GM19328 (cell line): ENCODE data around the gene METAP1D.

Experiments used
- ATAC-seq: cut with Tn5 transposase; IDR thresholded peaks from one replicate; pipeline ENCODE4 v1.9.1; 2021; ENCODE audit warnings: mild to moderate bottlenecking, moderate library complexity; ENCODE audit not compliant: unreplicated experiment

METAP1D gene

DNA sequence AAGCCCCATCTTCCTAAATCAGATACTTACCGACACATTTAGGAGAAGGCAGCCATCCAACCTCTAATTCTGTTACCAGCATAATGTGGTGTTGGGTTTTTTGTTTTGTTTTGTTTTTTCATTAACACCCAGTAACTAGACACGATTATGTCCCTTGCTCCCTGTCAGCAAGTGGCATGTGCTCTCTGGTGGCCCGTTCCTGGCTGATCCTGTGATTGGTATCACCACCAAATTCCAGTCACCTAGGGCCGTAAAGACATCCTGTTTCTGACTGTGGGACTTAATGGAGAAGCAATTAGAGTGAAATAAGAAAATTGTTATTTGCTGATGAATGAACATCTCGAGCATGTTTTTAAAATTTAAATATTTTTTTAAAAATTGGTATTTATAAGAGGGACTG is 79.7 kb downstream of the METAP1D start:
- ATAC-seq, result no peak

DNA sequence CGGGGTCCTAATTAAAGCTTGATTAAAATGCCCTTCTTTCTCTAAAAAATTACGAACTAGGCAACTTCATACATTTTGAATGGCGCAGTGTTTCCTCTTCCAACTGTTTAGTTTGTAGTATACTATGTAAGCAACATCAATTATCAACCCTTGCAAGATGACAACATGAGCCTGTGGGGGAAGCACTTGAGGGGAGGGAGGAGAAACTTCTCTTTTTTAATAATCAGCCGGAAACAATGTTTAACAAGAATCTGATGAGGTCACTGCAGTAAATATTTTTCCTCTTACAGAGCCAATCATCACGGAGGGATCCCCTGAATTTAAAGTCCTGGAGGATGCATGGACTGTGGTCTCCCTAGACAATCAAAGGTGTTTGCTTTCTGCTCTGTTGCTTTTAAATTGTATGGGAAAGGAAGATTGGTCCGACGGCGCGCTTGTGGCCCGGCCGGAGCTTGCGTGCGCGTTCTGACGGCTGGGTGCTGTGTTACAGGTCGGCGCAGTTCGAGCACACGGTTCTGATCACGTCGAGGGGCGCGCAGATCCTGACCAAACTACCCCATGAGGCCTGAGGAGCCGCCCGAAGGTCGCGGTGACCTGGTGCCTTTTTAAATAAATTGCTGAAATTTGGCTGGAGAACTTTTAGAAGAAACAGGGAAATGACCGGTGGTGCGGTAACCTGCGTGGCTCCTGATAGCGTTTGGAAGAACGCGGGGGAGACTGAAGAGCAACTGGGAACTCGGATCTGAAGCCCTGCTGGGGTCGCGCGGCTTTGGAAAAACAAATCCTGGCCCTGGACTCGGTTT is 80.3 kb downstream of the METAP1D start:
- no peak for ATAC-seq

DNA sequence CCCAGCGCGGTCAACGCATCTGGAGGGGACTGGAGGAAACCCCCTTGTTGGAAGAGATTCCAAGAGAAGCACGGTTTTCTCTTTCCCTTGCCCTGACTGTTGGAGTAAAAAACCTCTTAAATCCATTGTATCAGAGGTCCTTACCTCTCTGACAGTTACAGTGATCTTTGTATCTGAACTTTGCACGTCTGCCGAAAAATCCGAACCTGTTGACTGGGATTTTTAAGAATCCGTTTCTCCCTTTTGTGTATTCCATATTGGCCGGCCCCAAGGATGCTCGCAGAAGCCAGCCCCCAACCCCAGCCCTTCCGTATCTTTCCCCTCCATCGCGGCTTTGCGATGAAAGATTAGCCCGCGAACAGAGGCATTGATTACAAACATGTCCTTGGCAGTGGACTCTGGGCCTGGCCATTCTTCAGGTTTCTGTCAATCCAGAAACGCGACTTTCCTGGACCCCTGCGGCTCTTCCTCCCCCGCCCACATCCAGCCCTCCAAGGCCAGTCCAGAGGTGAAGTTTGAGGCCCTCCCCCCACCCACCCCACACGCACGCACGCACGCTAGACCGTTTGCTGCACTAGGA is 81.0 kb downstream of the METAP1D start:
- ATAC-seq, result no peak

DNA sequence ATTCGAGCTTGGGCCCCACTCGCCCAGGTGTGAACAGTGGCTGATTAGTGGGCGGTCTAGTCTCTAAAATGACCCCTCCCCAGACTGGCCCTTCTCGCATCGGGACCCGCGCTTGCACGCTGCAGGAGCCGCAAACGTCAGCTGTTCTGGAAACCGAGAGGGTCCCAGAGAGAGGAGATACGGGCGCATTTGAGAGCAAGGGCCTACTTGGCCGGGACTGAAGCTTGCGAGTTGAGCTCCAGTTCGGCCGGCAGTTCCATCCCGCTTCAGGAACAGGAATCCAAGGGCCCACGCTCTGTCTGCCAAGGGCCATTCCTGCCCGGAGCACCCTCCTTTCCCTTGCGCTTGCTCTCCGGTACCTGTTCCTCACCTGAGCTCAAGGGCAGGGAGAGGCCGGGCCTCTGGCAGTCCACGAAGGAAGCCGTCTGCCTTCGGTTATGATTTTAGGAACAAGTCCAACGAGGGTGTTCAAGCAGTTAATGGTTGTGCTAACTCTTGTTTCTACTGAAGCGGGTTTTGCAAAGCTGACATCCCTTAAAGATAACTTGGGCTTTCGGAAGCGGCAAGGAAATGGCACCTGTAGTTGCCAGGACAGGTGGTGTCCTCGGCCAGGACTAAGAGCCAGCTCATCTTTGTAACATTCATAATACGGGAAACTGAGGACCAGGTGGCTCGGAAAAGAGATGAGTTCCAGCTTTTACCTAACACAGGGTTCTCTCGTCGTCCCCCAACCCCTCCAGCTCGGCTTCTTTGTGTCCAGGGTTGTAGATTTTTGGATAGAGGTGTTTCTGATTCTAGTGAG is 81.7 kb downstream of the METAP1D start:
- no peak for ATAC-seq

DNA sequence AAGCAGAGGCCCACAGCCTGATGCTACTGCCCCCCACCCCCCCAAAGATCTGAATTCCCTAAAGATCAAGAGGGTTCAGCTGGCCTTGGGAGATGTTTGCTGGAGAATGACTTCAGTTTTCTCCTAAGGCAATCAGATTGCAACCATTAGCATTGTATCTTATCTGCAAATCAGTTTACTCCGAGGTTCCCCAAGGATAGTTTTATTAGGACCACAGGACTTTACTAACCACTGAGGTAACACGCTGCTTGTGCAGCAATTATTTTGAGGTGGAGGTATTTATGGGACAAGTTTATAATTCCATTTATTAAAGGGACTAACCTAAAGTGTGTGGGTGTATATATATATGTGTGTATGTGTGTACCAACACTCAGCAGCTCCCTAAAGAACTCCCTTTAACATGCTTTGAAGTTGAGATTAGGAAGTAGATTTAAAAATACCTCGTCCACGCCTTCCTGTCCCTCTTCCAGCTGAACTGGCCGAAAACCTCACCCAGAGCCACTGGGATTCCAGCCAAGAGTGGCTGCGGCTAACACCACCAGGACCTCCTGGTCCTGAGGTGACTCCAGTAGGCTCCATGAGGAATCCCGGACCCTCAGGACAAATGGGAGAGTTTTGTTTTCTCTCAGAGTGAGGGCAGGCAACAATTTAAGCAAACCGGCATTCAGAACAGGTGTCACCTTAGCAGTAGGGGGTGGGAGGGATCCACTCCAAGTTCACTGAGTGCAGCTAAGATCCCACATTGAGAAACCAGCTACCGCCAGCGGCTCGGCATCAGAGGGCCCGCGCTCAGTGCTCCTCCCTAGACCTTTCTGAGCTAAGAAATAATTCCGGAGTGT is 82.6 kb downstream of the METAP1D start:
- ATAC-seq, result no peak

DNA sequence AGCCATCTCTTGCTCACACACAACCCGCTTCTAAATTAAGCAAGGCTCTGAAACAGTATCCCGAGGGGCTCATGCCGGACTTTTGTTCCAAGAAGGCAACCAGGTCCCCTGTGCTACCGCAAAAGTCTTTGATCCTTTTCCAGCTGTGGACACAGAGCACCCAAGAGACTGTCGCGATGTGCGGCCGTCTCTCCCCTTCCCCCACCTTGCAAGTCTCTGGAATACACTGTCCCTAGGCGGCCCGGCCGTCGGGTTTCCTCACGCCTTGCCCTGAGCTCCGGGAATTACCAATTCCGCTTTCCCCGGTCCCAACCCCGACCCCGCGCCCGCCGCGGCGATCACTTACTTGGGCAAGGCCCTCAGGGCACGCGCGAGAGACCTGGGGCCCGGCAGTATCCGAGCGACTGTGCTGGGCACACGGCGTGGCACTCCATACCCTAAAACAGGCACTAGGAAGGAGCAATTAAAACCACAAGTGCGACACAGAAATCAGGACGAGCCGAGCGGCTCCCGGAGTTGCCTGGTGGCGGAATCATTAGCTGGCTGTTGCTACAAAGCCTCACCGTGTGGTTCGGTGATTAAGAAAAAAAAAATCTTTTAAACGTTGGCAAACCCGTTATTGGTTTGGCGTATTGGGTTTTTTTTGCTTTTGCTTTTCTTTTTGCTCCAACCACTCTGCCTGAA is 83.3 kb downstream of the METAP1D start:
- ATAC-seq, result no peak

DNA sequence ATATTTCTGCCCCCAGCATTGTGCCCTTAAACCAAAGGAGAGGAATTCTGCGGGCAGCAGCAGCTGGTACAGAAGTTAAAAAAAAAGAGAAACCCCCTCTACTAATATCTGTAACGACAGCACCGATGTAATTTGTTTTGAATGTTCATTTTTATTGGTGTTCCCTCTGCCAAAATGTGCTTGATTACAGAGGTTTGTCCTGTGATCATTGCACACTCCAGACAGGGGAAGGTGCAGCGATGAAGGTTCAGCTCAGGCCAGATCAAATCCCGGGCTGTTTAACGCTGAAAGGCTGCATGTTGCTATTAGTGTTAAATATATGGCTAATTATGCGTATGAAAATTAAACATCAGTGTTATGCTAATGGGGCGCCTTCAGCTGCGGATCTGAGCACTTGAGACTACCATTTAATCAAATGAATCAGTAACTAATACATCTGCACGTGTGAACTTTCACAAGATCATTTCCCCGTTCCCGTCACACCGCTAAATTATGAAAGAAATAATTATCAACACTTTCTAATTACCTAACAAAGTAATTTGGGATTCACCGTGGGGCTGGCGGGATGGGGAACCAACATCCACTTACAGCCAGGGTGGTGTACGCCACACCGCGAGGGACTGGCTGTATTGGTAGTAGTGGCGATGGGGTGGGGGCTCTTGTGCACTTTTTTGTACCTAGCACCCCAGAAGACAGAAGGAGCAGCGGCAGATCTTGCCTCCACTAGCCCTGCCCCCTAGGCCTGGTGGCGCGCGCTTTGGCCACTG is 84.1 kb downstream of the METAP1D start:
- no peak for ATAC-seq

DNA sequence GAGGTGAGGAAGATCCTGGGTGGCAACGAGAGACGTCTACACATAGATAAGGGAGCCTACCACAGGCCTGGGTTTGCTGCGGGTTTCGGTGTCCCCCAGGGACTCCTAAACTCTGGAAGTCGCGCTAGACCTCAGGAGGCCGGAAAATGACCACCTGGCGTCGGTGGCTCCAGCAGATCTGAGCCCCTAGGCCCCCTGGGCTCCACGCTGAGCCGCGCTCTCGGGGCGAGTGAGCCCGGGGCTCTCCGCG is 84.6 kb downstream of the METAP1D start:
- no peak for ATAC-seq

DNA sequence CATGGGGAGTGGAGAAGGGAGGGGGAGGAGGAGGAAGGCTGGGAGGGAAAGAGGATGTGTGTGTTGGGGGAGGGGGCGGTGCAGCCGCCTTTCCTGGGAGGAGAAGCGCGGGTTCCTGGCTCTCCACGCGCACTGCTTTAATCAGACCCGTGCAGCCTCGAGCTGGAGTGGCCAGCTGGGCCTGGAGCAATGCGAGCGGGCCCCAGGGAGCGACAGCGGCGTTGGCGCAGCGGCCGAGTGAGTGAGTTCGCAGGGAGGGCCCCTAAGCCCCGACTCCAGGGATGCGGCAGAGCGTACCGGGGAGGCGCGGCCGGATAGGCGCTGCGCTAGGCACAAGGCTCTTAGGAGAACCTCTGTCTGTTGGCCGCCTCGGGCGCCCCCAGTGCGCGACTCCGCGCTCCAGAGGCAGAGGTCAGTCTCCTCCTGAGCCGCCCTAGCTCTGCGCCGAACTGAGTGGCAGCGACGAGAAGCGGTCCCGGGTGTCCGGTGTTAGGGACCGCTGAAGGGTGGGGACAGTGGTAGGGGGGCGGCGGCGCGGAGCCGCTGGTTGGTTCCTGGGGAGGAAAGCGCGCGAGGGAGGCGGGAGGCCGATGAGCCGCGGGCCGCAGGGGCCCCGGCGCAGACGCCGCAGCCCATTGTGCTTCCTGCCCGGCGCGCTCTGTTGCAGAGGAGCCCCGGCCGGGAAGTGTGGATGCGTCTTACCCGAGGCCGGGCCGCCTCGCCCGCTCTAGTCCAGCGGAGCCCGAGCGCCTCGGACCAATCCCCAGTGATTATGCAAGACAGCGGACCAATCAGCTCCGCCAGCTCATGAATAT is 85.1 kb downstream of the METAP1D start:
- ATAC-seq, result peak; percentile 76

DNA sequence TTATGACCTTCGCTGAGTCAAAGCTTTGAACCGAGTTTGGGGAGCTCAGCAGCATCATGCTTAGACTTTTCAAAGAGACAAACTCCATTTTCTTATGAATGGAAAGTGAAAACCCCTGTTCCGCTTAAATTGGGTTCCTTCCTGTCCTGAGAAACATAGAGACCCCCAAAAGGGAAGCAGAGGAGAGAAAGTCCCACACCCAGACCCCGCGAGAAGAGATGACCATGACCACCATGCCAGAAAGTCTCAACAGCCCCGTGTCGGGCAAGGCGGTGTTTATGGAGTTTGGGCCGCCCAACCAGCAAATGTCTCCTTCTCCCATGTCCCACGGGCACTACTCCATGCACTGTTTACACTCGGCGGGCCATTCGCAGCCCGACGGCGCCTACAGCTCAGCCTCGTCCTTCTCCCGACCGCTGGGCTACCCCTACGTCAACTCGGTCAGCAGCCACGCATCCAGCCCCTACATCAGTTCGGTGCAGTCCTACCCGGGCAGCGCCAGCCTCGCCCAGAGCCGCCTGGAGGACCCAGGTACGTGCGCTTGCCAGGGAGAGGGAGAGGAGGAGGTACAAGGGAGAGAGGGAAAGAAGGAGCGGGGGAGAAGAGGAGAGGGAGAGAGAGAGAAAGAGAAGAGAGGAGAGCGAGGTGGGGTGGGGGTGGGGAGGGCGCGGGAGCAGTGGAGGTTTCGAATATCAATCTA is 85.9 kb downstream of the METAP1D start, which contains the start of gene DLX1:
DLX1 (plus strand) TSS at position 48 of the 700 bp plus-strand sequence; CDS start at position 219, 171 bp downstream.
- ATAC-seq, result no peak

DNA sequence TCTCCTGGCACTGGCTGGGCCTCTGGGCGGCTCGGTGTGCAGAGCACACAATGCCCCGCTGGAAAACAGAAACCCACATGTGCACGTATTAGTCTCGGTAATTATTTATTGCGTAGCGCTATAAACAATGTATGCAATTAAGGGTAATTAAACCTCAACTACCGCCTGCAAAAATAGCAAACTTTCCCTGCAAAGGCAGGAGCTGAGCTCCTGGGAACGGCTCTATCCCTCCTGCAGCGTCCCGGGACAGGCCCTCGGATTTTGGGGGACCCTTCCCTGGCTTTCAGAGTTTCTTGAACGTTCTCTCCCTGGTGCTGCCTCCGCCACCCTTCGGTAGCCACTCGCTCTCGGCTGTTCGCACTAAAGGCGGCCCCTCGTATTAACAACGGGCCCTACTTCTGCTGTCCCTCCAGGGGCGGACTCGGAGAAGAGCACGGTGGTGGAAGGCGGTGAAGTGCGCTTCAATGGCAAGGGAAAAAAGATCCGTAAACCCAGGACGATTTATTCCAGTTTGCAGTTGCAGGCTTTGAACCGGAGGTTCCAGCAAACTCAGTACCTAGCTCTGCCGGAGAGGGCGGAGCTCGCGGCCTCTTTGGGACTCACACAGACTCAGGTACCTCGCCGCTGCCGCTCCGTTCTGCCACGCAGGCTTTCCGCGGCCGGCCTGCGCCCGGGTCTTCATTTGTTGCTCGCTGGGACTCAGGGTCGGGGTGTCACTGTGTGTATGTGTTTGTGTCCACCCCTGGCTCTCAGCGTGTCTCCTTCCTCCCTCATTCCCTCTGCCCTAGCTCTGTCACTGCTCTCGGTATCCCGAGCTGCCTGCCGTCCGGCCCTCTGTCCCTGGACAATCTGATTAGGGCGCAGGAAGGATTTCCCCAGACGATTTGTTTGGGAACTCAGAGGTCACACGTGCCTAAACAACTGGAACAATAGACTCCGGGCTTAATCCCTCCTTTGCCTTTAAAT is 86.8 kb downstream of the METAP1D start:
- ATAC-seq, result no peak

DNA sequence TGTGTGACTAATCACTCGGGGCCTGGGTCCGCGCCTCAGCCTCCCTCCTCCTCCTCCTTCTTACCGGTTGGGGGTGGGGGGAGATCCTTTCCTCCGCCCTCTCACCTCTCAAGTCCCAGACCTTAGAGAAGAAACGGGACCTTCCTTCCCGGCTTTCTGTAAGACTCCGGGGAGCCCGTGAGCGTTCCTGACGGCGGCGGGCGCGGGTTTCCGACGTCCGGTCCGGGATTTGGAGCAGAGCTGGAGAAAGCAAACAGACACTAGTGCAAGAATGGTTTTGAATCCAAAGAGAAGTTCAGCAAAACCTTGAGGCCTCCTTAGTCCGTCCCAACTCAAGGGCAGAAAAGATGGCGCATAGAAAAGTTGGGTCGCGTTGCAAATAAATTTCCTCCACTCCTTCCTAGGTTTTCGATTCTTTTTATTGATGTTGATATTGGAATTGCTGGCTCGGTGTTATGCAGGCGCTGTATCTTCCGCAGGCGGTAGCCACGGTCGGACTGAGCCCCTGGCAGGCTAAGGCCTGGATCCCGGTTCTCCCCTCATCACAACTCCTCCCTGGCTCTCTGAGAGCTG is 87.5 kb downstream of the METAP1D start:
- no peak for ATAC-seq

DNA sequence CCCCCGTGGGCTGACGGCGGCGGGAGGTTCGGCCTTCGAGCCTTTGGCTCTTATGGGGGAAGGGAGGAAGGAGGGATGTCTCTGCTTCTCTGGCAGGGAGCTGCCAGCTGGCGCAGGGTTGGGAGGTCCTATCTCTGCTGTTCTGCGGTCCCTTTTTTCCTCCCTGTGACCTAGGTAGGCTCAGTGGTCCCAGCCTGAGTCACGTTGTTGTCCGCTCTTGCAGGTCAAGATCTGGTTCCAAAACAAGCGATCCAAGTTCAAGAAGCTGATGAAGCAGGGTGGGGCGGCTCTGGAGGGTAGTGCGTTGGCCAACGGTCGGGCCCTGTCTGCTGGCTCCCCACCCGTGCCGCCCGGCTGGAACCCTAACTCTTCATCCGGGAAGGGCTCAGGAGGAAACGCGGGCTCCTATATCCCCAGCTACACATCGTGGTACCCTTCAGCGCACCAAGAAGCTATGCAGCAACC is 88.1 kb downstream of the METAP1D start:
- no peak for ATAC-seq

DNA sequence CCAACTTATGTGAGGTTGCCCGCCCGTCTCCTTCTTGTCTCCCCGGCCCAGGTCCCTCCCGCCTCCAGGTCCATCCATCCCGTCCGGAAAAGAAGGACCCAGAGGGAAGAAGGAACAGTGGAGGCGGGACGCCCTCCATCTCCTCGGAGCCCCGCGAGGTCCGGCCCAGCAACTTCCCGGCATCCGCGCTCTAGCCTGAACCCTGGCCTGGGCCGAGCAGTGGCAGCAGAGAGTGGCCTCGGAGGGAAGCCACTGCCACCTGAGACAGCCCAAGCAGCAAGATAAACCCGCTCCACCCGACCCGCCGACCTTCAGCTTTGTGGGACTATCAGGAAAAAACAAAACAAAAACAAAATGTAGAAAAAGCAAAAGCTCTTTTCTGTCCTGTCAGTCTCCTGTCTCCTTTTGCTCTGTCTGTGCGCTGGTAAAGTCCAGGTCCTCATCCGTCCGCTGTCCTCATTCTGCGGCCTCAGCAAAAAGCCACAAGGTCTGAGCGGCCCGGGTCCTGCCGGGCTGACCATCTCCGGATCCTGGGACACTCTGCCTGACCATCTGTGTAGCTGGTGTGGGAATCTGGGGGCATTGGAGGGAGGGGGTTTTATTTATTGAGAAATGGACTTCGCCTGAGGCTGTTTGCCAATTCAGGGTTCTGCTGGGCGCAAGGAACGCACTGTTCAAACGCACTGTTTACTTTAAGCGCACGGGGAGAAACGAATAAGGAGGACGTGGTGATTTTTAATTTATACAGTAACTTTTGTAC is 88.7 kb downstream of the METAP1D start:
- ATAC-seq, result no peak

DNA sequence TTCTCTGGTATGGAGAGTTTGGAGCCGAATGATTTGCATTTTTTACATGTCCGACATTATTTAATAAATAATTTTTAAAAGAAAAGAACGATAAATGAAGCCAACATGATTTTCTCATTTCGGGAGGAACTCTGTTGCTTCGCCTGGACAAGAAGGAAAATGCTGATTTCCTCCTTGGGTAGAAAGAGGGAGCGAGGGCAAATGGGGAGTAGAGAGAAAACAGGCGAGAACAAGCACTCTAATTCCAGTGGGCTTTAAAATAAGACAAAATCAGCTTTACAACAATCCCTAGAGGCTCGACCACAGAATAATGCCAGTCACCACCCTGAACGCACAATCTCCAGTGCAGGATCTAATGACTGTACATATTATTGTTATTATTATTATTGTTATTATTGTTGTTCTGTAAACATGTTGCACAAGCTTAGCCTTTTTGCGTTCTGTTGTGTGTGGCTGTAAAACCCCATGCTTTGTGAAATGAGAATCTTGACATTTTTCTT is 89.3 kb downstream of the METAP1D start:
- no peak for ATAC-seq

DNA sequence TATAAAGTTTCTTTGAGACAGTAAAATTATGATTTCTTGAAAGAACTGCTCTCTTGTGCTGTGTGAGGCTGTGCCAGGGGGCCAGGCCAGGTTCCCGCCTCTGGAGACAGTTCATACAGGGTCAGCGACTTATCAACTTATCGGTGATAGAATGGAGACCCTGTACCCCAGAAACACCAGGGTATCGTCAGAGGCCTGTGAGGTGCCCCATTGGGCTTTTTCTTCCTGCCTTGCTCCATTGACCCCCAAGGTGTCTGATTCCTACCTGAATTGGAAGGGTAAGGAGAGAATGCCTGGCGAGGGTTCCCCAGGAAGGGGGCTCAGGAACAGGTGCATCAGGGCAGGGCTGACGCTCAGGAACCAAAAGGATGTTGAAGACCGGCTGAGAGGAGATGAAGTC is 89.9 kb downstream of the METAP1D start:
- no peak for ATAC-seq
